ENCODE data around the gene KCTD2. TPM values are rescaled to one million over a fixed set of nuclear protein-coding genes. Genes with fewer than 3 reads are reported as not detected.
"Not testable (repeated sequence)": the region's sequence is repeated elsewhere in the genome, so short reads cannot be mapped to it uniquely, and the experiment has no call there.

KCTD2 gene, protein sequence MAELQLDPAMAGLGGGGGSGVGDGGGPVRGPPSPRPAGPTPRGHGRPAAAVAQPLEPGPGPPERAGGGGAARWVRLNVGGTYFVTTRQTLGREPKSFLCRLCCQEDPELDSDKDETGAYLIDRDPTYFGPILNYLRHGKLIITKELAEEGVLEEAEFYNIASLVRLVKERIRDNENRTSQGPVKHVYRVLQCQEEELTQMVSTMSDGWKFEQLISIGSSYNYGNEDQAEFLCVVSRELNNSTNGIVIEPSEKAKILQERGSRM
- total RNA-seq (ENCODE audit: insufficient read depth, low replicate concordance): 21.2 TPM

DNA sequence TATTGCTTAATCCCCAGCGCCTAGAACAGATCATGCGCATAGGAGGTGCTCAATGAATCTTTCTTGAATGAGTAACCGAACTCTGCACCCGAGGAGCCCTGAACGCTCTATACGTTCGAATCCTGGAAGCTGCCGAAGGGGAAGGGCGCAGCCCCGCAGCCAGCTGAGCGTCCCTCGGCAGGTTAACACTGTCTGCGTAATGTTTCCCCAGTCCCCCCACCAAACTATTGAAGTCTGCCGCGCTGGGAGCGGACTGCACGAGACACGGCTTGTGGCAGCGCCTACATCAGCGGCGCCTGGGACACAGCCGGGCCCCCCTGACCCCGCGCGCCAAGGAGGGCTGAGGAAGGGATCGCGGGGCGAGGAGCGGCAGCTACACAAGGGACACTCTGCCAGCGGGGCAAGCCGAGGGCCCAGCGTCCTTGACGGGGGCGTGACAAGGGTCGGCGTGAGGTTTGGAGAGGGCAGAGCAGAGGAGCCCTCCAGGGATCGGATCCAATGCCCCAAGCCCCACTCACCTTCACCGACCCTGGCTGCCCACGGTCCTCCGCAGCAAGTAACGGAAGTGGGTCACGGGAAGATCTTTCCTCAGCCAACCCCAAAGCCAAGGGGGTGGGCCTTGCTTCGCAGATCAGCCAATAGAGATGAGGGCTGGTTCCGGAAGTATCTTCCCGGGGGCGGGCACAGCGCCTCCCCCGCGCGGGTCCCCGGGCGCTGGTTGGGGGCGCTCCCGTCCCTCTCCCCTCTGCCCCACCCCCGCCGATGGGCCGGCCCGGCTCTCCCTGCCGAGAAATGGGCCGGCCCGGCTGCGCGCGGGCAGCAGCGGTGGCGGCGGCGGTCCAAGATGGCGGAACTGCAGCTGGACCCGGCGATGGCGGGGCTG lies at the start of gene KCTD2, which contains the start of gene ATP5PD:
TSS of gene KCTD2 (plus strand) at position 819 of the 883 bp plus-strand sequence. CDS start at position 845, 26 bp downstream.
TSS of gene ATP5PD (minus strand) at position 563 of the 883 bp plus-strand sequence. CDS start 4,319 bp downstream, outside the sequence.
- DNase-seq (ENCODE audit: low spot score): peak; percentile 98

- peak; percentile 36 for DNase-seq (ENCODE audit: low spot score)
Observed at GRCh38 chr17:74998783-74999182, 48.2 kb upstream of the KCTD2 start.

- no peak for DNase-seq (ENCODE audit: low spot score)
Observed at GRCh38 chr17:74999523-74999922, 47.5 kb upstream of the KCTD2 start.

- DNase-seq (ENCODE audit: low spot score): no peak
Observed at GRCh38 chr17:75001915-75002843, 44.8 kb upstream of the KCTD2 start.

- no peak for DNase-seq (ENCODE audit: low spot score)
Observed at GRCh38 chr17:75003070-75003956, 43.7 kb upstream of the KCTD2 start.

DNA sequence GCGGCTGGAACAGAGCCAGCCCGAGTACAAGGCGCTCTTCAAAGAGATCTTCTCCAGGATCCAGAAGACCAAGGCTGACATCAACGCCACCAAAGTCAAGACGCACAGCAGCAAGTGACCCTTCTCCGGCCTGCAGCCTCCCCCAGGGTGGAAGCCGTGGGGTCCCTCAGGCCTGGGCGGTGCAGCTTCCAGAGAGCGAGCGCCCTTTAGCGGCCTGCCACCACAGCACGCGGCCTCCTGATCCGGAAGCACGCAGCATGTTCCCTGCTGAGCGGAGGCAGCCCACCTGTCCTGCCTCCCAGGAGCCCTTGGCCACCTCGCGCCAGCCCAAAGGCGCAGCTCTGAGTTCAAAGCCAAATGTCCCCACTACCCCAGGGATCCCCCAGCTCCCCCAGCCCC lies 43.1 kb upstream of the KCTD2 start:
- no peak for DNase-seq (ENCODE audit: low spot score)

GRCh38 chr17:75004371-75004770 lies 42.7 kb upstream of the KCTD2 start:
- no peak for DNase-seq (ENCODE audit: low spot score)

- no peak for DNase-seq (ENCODE audit: low spot score)
Observed at GRCh38 chr17:75005291-75005690, 41.7 kb upstream of the KCTD2 start.

- DNase-seq (ENCODE audit: low spot score): not testable (repeated sequence)
Observed at GRCh38 chr17:75006084-75006483, 40.9 kb upstream of the KCTD2 start.

DNA sequence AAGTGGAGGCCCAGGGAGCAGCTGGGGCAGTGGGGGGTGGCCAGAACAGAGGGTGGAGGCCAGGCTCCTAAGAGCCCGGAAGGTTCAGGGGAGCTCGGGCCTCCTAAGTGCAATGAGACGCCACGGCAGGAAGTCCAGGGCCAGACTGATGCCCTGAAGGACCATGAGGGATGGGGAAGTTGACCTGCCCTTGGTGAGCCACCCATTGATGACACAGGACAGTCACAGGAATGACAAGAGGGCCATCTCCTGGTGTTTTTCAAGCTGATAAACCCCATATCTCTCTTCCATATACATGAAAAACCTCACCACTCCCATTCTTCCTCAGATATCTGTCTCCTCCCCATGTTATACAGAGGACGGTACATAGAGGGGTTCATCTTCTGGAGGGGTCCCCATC lies 40.4 kb upstream of the KCTD2 start:
- DNase-seq (ENCODE audit: low spot score): no peak

DNA sequence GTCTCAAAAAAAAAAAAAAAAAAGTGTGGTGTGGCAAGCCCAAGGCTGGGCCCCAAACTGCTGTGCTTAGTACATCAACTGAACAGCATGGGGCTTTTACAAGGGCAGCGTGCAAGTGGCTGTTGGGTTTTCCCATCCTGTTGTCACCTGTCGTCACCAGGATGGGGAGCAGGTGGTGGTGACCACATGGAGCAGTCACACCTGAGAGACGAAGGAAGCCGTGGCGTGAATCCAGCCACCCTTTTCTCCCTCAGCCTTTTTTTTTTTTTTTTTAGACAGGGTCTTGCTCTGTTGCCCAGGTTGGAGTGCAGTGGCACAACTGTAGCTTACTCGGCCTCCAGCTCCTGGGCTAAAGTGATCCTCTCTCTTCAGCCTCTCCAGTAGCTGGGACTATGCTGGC lies 38.7 kb upstream of the KCTD2 start:
- no peak for DNase-seq (ENCODE audit: low spot score)

- DNase-seq (ENCODE audit: low spot score): no peak
Observed at GRCh38 chr17:75009139-75009724, 37.8 kb upstream of the KCTD2 start.

DNA sequence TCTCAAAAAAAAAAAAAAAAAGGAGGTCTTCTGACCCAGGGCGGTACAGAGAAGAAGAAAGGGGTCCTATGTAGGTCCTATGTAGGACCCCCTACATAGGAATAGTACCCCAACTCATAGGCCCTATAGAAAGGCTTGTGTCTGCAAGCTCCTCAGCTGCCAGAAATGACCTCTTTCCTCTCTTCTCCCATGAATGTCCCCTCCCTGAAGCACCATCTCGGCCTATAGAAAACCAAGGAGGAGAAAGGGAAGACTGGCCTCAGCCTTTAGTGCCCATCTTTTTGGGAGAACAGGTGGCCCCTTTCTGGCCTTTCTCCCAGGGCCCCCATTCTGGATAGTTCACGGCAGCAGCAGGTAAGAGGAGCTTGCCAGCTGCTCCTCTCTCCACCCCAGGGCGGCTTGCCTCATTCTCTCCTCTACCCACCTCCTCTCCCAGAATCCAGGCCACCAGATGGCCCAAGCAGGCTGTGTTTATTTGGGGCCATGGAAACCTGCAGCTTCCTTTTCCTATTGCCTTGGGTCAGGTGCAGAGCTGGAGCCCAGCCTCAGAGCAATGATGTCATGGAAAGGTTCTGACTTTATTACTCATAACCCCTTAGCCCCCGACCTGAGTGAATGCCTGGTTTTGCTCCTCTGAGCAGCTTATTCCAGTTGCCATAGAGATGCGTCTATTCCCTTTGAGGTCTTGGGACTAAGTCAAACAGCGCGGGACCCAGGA lies 36.2 kb upstream of the KCTD2 start:
- peak; percentile 68 for DNase-seq (ENCODE audit: low spot score)

DNA sequence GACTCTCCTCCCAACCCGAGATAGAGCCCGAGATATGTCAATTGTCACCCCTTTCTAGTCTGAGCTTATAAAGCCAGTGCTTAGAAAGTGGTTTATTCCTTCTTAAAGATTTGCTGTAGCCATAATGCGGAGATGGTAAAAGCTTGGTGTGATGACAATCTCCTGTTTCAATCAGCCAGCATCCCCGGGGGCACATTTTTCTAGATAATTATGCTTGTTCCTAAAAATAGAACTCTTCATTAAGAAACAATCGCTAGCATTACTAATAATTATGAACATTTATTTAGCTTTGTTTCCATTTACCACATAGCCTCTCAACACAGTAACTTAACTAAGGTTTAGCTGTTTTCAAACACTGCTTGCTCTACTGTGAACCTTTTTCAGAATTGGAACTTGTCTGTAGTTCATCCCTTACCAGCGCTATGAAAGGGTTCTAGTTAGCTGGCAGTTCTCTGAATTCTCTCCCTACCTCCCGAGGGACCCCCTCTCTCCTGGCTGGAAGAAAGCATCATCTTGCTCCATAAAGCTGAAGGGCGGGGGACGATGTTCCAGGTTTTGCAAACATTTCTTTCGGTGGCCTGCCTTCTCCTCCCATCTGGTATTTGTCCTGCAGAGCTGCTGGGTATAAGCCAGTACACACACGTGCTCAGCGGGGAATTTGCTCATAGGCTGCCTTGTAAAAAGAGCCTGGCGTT lies 35.5 kb upstream of the KCTD2 start:
- DNase-seq (ENCODE audit: low spot score): peak; percentile 93

DNA sequence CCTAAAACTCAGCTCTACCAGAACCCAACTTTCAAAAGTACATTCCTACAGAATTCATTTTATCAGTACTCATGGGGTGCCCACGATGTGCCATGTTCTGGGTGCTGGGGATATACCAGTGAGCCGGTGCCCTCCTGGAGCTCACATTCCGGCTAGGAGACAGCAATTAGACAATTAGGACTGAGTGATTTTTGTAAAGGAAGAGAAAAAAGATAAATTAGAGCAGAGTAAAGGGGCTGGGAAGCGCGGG lies 35.0 kb upstream of the KCTD2 start:
- DNase-seq (ENCODE audit: low spot score): no peak

DNA sequence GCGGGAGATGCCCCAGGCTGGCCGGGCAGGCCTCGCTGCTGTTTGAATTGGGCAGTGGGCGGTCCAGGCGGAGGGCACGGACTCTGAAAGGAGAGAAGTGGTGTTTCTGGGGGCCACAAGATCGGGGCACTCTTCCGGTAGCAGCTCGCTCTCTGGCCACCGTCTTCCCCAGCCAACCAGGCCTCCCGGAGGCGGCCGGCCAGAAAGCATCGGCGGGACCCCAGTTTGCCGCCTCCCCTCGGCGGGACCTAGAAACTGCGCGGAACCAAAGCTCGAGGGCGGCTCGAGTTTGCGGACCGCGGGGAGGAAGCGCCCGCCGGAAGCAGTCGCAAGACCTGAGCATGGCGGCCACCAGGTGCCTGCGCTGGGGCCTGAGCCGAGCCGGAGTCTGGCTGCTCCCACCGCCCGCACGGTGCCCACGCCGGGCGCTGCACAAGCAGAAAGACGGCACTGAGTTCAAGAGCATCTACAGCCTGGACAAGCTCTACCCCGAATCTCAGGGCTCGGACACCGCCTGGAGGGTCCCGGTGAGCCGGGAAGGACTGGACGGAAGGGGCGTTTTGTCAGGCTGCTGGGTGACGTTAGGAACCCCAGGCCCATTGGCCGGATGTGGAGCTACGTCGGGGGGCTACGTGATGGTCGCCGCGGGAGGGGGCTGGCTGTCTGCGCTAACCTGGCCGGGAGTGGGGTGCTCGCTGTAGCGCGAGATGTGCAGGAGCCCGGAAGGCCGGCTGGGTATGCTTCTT lies 34.5 kb upstream of the KCTD2 start, which contains the start of gene MRPL58:
TSS of gene MRPL58 (plus strand) at position 325 of the 746 bp plus-strand sequence. CDS start at position 342, 17 bp downstream.
- DNase-seq (ENCODE audit: low spot score): peak; percentile 90

- peak; percentile 22 for DNase-seq (ENCODE audit: low spot score)
Observed at GRCh38 chr17:75013092-75013559, 33.9 kb upstream of the KCTD2 start.

DNA sequence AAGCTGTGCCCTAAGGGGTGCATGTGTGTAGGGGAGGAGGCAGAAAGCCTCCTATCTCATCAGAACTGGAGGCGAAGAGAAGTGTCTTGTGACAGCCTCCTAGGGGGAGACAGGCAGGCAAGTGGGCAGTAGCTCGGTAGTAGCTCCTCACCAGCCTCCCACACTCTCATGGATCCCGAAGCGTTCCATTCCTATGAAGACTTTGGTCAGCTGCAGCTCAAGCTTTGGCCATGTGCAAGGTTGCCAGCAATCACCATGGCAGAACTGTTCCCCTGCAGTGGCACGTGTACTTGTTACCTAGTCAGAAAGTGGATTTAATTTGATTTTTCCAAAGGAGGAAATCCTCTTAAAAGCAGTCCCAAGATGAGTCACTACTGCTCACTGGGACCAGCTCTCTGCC lies 27.9 kb upstream of the KCTD2 start:
- no peak for DNase-seq (ENCODE audit: low spot score)

Measured in umbilical cord (tissue), 2 donors.